Muscle layer of duodenum (tissue), 2 donors: Measurements from ENCODE around the gene CCDC191.

ENCODE experiments used
- H3K27ac ChIP-seq: one replicate; pipeline ENCODE4 v1.7.0; 2013; ENCODE audit warnings: mild to moderate bottlenecking, low read length
- H3K27me3 ChIP-seq: one replicate; pipeline ENCODE4 v1.7.0; 2013; ENCODE audit warnings: low read depth, mild to moderate bottlenecking, control low read depth, low read length
- H3K36me3 ChIP-seq, 2 donors: one replicate each; pipeline ENCODE4 v1.7.0; 2013; ENCODE audit warnings: low read length in 2 of 2, control low read depth in 1 of 2, mild to moderate bottlenecking in 1 of 2; ENCODE audit not compliant: insufficient read depth in 2 of 2, control insufficient read depth in 1 of 2
- H3K4me1 ChIP-seq, 2 donors: one replicate each; pipeline ENCODE4 v1.7.0; 2013; ENCODE audit warnings: low read length in 2 of 2, mild to moderate bottlenecking in 2 of 2, control low read depth in 1 of 2, moderate library complexity in 1 of 2; ENCODE audit not compliant: insufficient read depth in 2 of 2, control insufficient read depth in 1 of 2
- H3K4me3 ChIP-seq, 2 donors: one replicate each; pipeline ENCODE4 v1.7.0; 2013; ENCODE audit warnings: low read length in 2 of 2, low read depth in 1 of 2, mild to moderate bottlenecking in 1 of 2
- H3K9me3 ChIP-seq, 2 donors: one replicate each; pipeline ENCODE4 v1.7.0; 2013; ENCODE audit warnings: low read length in 2 of 2, control low read depth in 1 of 2, mild to moderate bottlenecking in 1 of 2; ENCODE audit not compliant: control insufficient read depth in 1 of 2
- donor health status: healthy.

The CCDC191 gene

DNA sequence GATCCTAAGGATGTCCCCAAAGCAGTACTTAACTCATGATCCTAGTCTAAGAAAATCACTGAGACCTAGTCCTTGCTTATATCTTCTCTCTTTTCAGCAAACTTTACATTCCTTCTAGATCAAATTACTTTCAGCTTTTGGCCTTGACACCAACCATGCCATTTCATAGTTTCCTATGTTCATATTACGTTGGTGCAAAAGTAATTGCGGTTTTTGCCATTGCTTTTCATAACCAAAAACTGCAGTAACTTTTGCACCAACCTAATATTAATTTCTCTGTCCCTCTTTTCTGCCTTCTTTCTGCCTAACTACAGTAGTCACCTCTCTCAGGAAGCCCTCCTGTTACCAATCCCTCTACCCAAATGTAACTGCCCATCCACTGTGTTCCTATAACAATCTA is 36.8 kb downstream of the CCDC191 start:
- Histone ChIP-seq H3K27ac (no peak overlapping the region), H3K9me3 (no peaks in the 10 kb centered on the region), H3K4me1 (no peaks in the 10 kb centered on the region), H3K36me3 (no peaks in the 10 kb centered on the region), H3K4me3 (no peak overlapping the region), H3K27me3 (no peaks in the 10 kb centered on the region)

DNA sequence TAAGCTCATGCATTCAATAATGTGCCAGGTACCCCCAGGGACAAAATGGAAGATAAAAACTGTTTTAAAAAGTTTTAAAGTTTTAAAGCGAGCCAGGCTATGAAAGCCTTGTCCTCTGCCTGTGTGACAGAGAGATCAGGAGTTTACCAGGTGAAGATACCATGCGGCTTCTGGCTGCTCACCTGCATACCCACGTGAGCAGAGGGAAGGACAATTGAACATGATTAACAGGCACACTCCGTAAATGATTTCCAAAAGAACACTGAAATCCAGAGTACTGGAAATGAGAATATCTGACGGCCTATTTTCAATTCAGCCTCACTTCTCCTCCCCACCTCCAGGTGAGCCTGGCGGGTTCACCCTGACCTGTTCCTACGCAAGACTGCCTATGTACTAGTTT is 42.1 kb downstream of the CCDC191 start:
- Histone ChIP-seq H3K4me3 (no peak overlapping the region), H3K9me3 (no peaks in the 10 kb centered on the region), H3K36me3 (peaks cover 0 to 9% of the 10 kb centered on the region in 2 donors), H3K27ac (no peak overlapping the region), H3K27me3 (no peaks in the 10 kb centered on the region), H3K4me1 (no peaks in the 10 kb centered on the region)

DNA sequence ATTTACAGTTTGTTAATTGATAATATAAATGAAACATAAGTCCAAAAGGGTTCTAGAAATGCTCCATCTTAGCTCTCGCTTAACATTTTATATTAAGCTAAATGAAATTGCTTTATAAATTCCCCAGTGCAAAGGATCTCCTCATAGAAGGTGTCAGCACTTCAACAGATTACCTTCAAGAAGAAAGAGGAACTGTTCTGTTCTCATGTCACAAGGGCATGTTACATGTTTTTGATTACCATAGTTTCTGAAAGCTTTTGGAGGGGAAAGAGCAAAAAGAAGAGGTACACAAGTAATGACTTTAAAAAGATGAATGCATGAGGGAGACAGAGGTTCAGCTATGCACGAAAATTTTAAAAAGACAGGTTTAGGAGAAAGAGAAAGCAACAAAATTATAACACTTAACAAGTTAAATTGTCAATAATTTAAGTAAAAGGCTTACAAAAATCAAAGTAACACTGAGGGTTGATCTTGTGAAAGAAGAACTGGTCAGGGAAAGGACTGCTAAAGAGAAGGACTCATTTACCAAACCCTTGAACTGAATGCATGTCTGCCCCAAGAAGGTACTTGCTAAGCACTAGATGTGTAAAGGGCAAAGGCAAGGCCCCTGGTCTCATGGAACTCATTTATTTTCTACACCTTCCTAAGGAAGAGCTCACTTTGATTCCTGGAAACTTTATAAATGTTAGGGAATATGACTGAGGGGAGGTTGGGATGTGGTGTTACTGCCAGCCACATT is 45.1 kb downstream of the CCDC191 start:
- Histone ChIP-seq H3K9me3 (no peaks in the 10 kb centered on the region), H3K36me3 (peaks cover 0 to 13% of the 10 kb centered on the region in 2 donors), H3K4me3 (no peak overlapping the region), H3K27ac (no peak overlapping the region), H3K27me3 (no peaks in the 10 kb centered on the region), H3K4me1 (no peaks in the 10 kb centered on the region)

DNA sequence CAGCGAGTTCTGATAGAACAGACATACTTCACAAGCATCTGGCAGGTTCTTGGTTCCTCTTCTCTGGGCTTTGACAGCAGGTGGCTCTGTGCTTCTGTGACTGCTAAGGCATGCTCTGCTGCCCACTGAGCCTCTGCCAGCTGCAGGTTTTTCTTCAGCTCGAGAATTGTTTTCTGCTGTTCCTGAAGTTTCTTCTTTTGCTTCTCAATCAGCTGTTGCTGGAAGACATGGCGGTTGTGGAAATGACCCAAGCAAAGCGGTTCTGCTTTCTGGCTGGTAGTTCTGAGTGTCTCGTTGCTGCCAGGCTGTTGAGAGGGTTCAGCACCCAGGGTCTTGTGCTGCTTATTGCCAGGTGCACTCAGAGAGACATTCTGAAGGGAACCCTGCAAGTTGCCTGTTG is 50.8 kb downstream of the CCDC191 start:
- H3K9me3 ChIP-seq = no peaks in the 10 kb centered on the region
- peaks cover 10 to 36% of the 10 kb centered on the region in 2 donors for H3K36me3 ChIP-seq
- no peaks in the 10 kb centered on the region for H3K4me1 ChIP-seq
- H3K27me3 ChIP-seq = no peaks in the 10 kb centered on the region
- H3K4me3 ChIP-seq = no peak overlapping the region
- no peak overlapping the region for H3K27ac ChIP-seq

DNA sequence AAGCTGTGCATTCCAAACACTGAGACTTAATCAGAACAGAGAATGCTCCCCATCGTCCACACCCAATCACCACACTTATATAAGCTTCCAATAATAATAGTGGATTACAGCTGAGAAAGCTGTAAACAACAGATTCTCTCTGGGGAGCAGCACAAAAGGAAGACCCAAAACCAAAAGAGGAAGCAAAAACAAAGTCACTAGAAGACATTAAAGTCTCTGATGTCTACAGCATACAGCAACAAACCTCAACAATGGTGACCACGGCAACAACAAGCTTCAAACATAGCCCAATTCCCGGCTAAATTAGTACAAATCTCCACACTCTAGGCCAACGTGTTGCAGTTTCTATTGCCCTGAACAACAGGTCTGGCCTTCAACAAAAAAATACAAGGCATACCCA is 70.8 kb downstream of the CCDC191 start:
- no peaks in the 10 kb centered on the region for H3K9me3 ChIP-seq
- H3K4me1 ChIP-seq = no peaks in the 10 kb centered on the region
- no peaks in the 10 kb centered on the region for H3K27me3 ChIP-seq
- H3K27ac ChIP-seq = no peak overlapping the region
- peaks cover 0 to 8% of the 10 kb centered on the region in 2 donors for H3K36me3 ChIP-seq
- H3K4me3 ChIP-seq = no peak overlapping the region

DNA sequence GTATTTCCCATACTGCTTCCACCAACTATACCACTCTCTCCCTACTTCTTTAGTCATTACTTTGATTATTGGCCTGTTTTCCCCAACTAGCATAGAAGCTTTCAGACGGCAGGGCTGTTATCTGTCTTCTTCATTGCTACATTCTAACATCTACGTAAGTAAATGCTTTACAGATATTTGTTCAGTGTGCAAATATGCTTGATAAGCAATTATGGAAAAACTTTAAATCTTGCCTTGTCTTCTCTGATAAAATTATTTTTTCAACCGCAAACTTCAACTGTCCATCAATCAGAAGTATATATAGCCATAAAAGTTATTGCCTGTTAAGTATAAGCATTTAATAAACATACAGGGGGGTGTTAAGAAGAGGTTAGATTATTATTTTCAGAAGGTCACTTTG is 72.8 kb downstream of the CCDC191 start:
- Histone ChIP-seq H3K4me3 (no peak overlapping the region), H3K27me3 (no peaks in the 10 kb centered on the region), H3K9me3 (no peaks in the 10 kb centered on the region), H3K4me1 (no peaks in the 10 kb centered on the region), H3K36me3 (peaks cover 7 to 22% of the 10 kb centered on the region in 2 donors), H3K27ac (no peak overlapping the region)

DNA sequence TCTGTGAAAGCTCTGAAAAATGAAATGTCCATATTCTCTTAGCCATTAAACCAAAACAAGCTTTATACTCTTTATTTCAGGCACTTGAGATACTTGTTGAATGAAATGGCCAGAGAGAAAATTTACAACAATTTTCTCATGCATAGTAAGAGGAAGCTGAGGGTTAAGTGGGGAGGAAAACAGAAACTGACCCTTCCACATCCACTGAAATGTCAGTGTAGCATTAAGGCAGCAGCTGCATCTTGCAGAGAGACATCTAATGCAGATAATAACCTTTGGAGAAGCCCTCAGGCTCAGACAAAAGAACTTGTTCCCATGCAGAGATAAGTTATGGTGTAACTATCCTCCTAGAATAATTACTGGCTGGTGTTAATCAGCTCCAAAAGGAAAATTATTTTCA is 74.5 kb downstream of the CCDC191 start:
- H3K4me3 ChIP-seq = no peak overlapping the region
- no peaks in the 10 kb centered on the region for H3K4me1 ChIP-seq
- no peaks in the 10 kb centered on the region for H3K27me3 ChIP-seq
- no peaks in the 10 kb centered on the region for H3K9me3 ChIP-seq
- H3K27ac ChIP-seq = no peak overlapping the region
- peaks cover 7 to 30% of the 10 kb centered on the region in 2 donors for H3K36me3 ChIP-seq

DNA sequence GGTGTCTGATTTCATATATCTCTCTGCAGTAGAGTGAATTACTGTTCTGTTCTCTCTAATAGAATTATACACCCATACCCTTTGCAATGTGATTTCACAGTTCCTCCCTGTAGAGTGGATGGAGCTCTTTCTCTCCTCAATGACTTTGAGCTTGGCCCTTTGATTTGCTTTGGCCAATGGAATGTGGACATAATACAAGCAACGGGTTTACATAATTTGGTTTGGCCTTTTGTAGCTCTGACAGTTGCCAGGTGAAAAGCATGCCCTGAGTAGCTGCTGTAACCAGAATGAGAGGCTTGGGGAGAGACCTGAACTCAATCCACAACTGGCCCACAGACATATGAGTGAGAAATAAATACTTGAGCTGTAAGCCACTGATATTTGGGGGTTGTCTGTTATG is 76.4 kb downstream of the CCDC191 start:
- Histone ChIP-seq H3K4me3 (no peak overlapping the region), H3K36me3 (peaks cover 7 to 26% of the 10 kb centered on the region in 2 donors), H3K27me3 (no peaks in the 10 kb centered on the region), H3K4me1 (no peaks in the 10 kb centered on the region), H3K27ac (no peak overlapping the region), H3K9me3 (no peaks in the 10 kb centered on the region)

DNA sequence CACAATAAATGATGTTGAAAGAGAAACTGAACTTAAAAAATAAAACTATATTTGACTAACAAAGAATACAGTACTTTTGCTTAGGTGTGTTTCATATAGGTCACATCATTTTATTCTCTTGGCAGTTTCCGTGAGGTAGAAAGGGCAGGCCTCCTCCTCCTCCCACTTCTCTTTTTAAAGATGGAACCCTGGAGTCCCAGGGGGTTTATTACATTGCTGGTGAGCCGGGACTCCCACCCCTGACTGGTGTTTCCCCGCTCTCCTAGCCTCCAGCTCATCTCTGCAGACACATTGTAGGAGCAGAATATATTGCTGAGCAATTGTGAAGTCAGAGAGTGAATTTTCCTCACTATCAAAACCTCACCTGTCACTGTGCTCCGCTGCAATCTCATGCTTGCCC is 78.5 kb downstream of the CCDC191 start:
- H3K4me1 ChIP-seq = no peaks in the 10 kb centered on the region
- no peak overlapping the region for H3K27ac ChIP-seq
- no peaks in the 10 kb centered on the region for H3K27me3 ChIP-seq
- H3K4me3 ChIP-seq = no peak overlapping the region
- H3K9me3 ChIP-seq = peaks cover 0 to 6% of the 10 kb centered on the region in 2 donors
- H3K36me3 ChIP-seq = peaks cover 7 to 33% of the 10 kb centered on the region in 2 donors

DNA sequence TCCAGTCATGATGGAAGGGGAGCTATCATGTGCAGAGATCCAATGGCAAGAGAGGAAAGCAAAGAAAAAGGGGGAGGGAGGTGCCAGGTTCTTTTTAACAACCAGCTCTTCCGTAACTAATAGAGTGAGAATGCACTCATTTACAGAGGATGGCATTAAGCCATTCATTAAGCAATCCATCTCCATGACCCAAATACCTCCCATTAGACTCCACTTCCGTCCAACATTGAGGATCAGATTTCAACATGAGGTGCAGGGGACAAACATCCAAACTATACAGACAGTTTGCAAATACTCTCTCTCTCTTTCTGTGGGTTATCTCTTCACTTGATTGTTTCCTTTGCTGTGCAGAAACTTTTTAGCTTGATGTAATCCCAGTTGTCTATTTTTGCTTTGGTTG is 87.3 kb downstream of the CCDC191 start:
- Histone ChIP-seq H3K9me3 (peaks cover 0 to 6% of the 10 kb centered on the region in 2 donors), H3K36me3 (peaks cover 0 to 8% of the 10 kb centered on the region in 2 donors), H3K27me3 (no peaks in the 10 kb centered on the region), H3K4me1 (no peaks in the 10 kb centered on the region), H3K27ac (no peak overlapping the region), H3K4me3 (no peak overlapping the region)

DNA sequence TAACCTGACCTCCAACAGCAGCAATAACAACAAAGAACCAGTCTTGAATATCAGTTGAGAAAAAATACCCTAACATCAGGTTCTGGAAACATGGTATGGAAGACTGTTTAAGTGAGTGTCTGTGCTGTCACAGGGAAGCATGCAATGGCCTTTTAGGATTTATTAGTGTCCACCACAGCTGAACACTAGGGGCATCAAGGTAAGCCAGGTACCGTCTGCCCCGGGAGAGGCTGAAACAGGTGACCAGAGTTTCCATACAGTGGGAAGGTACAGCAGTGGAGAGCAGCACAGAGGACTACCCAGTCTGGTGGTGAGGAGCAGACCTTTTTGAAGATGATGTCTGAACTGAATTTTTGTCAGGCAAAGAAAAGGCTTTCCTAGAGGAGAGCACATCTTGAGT is 90.2 kb downstream of the CCDC191 start:
- H3K4me3 ChIP-seq = no peak overlapping the region
- peaks cover 0 to 8% of the 10 kb centered on the region in 2 donors for H3K36me3 ChIP-seq
- H3K27me3 ChIP-seq = no peaks in the 10 kb centered on the region
- H3K4me1 ChIP-seq = no peaks in the 10 kb centered on the region
- H3K27ac ChIP-seq = no peak overlapping the region
- H3K9me3 ChIP-seq = no peaks in the 10 kb centered on the region

DNA sequence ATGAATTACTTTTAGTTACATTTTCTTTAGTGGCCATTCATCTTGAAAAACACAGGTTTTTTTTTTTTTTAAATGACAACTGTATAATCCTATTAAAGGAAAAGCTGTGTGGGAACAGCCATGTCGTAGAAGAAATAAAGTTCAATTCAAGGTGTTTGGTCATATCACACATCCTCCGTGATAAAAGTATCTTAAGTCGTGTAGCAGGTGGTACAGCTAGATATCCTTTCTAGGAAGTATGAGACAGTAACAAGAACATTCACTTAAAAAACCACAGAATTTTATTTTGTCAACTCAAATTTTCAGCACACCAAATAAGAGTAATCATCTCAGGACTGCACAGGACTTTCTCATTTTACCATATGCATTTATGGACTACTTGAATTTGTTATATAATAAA is 92.4 kb downstream of the CCDC191 start:
- no peaks in the 10 kb centered on the region for H3K27me3 ChIP-seq
- H3K36me3 ChIP-seq = peaks cover 0 to 8% of the 10 kb centered on the region in 2 donors
- no peaks in the 10 kb centered on the region for H3K9me3 ChIP-seq
- H3K4me1 ChIP-seq = no peaks in the 10 kb centered on the region
- H3K27ac ChIP-seq = no peak overlapping the region
- no peak overlapping the region for H3K4me3 ChIP-seq
